Neural crest cell (in vitro differentiated cells): ENCODE results near the gene ZNF506. TPM values are rescaled to one million over a fixed set of nuclear protein-coding genes. Genes with fewer than 3 reads are reported as not detected.
A peak's percentile ranks its signal among the peaks of the same experiment; 100 is the strongest.
"Not testable (repeated sequence)": the region's sequence is repeated elsewhere in the genome, so short reads cannot be mapped to it uniquely, and the experiment has no call there.

Experiments
- DNase-seq: peaks from one replicate; pipeline ENCODE4 v3.0.0; 2021; ENCODE audit warnings: low read depth, mixed read lengths, low spot score
- H3K27ac Mint-ChIP-seq: one replicate; pipeline ENCODE4 v1.8.0; 2021; ENCODE audit warnings: mild to moderate bottlenecking, mixed read lengths; ENCODE audit not compliant: unreplicated experiment
- H3K27me3 Mint-ChIP-seq: 2 replicates; pipeline ENCODE4 v1.8.0; 2021; ENCODE audit warnings: low read depth, mild to moderate bottlenecking, mixed read lengths
- H3K36me3 Mint-ChIP-seq: 2 replicates; pipeline ENCODE4 v1.8.0; 2021; ENCODE audit warnings: low read depth, mild to moderate bottlenecking, mixed read lengths
- H3K4me1 Mint-ChIP-seq: 2 replicates; pipeline ENCODE4 v1.8.0; 2021; ENCODE audit warnings: mixed read lengths
- H3K4me3 Mint-ChIP-seq: one replicate; pipeline ENCODE4 v1.8.0; 2021; ENCODE audit warnings: mild to moderate bottlenecking, mixed read lengths
- H3K9me3 Mint-ChIP-seq: 2 replicates; pipeline ENCODE4 v1.8.0; 2021; ENCODE audit warnings: mixed read lengths
- total RNA-seq: library from RNA; stranded (reverse); gene quantifications from 2 replicates; pipeline ENCODE4 v1.2.1, GENCODE V29; 2021
- TF ChIP-seq, protein P1 (sequence below): fragments of 200-600 bp; sonication (generic); conservative IDR thresholded peaks from 2 replicates; pipeline ENCODE4 v1.5.0; 2021; ENCODE audit warnings: antibody characterized with exemption, mild to moderate bottlenecking

ZNF506 gene
- total RNA-seq, 1 donor from 2014 or later, result 5.0 TPM

DNA sequence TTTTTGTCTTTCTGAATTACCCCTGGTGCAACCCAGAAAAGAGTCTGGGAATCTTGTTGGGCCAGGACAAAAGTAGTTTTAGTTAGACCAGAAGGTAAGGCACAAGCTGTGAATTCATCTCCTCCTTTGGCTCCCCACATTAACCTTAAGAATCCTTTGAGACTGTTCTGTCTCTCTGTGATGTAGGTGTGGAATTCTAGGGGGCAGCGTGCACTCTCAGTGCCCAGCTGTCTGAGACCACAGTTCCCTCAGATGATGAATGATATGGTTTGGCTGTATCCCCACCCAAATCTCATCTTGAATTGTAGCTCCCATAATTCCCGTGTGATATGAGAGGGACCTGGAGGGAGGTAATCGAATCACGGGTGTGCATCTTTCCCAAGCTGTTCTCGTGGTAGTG lies 43.9 kb downstream of the ZNF506 start:
- no peak for DNase-seq
- H3K4me1 Mint-ChIP-seq, result peaks cover 27% of the 10 kb centered on the region
- H3K36me3 Mint-ChIP-seq, result peaks cover 21% of the 10 kb centered on the region
- no peaks in the 10 kb centered on the region for H3K27me3 Mint-ChIP-seq
- H3K9me3 Mint-ChIP-seq, result peaks cover 12% of the 10 kb centered on the region
- TF ChIP-seq, protein P1, sequence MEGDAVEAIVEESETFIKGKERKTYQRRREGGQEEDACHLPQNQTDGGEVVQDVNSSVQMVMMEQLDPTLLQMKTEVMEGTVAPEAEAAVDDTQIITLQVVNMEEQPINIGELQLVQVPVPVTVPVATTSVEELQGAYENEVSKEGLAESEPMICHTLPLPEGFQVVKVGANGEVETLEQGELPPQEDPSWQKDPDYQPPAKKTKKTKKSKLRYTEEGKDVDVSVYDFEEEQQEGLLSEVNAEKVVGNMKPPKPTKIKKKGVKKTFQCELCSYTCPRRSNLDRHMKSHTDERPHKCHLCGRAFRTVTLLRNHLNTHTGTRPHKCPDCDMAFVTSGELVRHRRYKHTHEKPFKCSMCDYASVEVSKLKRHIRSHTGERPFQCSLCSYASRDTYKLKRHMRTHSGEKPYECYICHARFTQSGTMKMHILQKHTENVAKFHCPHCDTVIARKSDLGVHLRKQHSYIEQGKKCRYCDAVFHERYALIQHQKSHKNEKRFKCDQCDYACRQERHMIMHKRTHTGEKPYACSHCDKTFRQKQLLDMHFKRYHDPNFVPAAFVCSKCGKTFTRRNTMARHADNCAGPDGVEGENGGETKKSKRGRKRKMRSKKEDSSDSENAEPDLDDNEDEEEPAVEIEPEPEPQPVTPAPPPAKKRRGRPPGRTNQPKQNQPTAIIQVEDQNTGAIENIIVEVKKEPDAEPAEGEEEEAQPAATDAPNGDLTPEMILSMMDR, result no peak
- H3K4me3 Mint-ChIP-seq, result peak overlapping the region; percentile 96
- no peak overlapping the region for H3K27ac Mint-ChIP-seq

- Mint-ChIP-seq H3K27me3 (no peaks in the 10 kb centered on the region), H3K4me1 (peaks cover 27% of the 10 kb centered on the region), H3K9me3 (peaks cover 8% of the 10 kb centered on the region), H3K27ac (peak overlapping the region; percentile 87), H3K4me3 (peak overlapping the region; percentile 96), H3K36me3 (peaks cover 10% of the 10 kb centered on the region)
- DNase-seq, result peak; percentile 94
- TF ChIP-seq, protein P1, result no peak
These were observed 45.1 kb downstream of the ZNF506 start for GRCh38 chr19:19776206-19777008.

GRCh38 chr19:19775891-19776205 lies 45.7 kb downstream of the ZNF506 start:
- H3K27ac Mint-ChIP-seq, result peak overlapping the region; percentile 76

DNA sequence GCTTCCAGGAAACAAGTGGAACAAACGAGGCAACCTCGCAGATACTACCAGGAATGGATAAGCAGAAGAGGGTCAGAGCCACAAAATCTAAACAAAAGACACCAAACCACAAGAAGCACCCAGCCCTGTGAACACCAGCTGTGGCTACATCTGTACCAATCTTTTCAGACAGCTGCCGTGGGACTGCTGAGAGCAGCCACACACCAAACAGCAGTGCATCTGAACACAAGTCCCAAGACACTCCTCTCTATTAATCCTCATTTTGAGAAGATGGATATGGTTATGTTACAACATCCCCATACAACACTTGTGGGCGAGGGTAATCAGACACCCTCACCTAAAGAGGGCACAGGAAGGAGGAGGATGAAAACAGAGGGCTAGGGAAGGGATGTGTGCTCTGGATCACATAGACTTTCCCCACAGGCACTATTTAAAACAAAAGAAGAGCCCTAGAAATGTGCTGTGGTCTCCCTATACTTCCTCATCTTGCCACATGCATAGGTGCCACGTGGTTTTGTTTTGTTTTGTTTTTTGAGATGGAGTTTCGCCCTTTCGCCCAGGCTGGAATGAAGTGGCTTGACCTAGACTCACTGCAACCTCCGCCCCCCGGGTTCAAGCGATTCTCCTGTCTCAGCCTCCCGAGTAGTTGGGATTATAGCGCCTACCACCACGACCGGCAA lies 47.1 kb downstream of the ZNF506 start:
- Mint-ChIP-seq H3K4me3 (peak overlapping the region; percentile 96), H3K4me1 (peaks cover 27% of the 10 kb centered on the region), H3K27me3 (no peaks in the 10 kb centered on the region), H3K36me3 (peaks cover 7% of the 10 kb centered on the region), H3K27ac (no peak overlapping the region), H3K9me3 (peaks cover 6% of the 10 kb centered on the region)
- no peak for DNase-seq
- TF ChIP-seq, protein P1, result no peak

More at GRCh38 chr19:19775891-19776205, 45.7 kb downstream of the ZNF506 start:
- Mint-ChIP-seq H3K9me3 (peaks cover 8% of the 10 kb centered on the region), H3K27me3 (no peaks in the 10 kb centered on the region), H3K36me3 (peaks cover 10% of the 10 kb centered on the region), H3K4me1 (peaks cover 27% of the 10 kb centered on the region), H3K4me3 (peak overlapping the region; percentile 96)
- no peak for DNase-seq
- TF ChIP-seq, protein P1, result no peak

DNA sequence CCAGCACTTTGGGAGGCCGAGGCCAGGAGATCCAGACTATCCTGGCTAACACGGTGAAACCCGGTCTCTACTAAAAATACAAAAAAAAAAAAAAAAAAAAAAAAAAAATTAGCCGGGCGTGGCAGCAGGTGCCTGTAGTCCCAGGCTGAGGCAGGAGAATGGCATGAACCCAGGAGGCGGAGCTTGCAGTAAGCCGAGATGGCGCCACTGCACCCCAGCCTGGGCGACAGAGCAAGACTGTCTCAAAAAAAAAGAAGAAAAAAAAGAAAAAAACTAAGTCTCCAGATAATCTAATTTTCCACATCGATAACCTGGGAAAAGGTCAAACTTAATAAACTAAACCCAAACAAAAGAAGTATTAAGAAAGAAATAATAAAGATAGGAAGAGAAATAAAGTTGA lies 49.6 kb downstream of the ZNF506 start:
- H3K27ac Mint-ChIP-seq, DNase-seq, H3K9me3 Mint-ChIP-seq: not testable (repeated sequence)

GRCh38 chr19:19769971-19770370 lies 51.6 kb downstream of the ZNF506 start:
- not testable (repeated sequence) for H3K4me1 Mint-ChIP-seq, H3K27ac Mint-ChIP-seq, H3K4me3 Mint-ChIP-seq, H3K36me3 Mint-ChIP-seq, H3K9me3 Mint-ChIP-seq, H3K27me3 Mint-ChIP-seq, DNase-seq

More for the DNA sequence above, 49.6 kb downstream of the ZNF506 start:
- H3K4me1 Mint-ChIP-seq, result peaks cover 15% of the 10 kb centered on the region
- H3K4me3 Mint-ChIP-seq, result peak overlapping the region; percentile 62
- H3K36me3 Mint-ChIP-seq, H3K27me3 Mint-ChIP-seq: not testable (repeated sequence)
